Skeletal muscle cell (primary cell): ENCODE results near the gene CNTN3.

ENCODE experiments used
- DNase-seq: peaks from one replicate; pipeline ENCODE4 v3.0.0-alpha.2; 2010; ENCODE audit warnings: low read depth
- H3K4me3 ChIP-seq: 2 replicates; pipeline ENCODE4 v1.5.1; 2011; ENCODE audit warnings: low read depth, mild to moderate bottlenecking, control low read depth, low read length, moderate library complexity

Gene CNTN3

GRCh38 chr3:74614107-74614967, at the start of gene CNTN3:
TSS of gene CNTN3 (minus strand) at chr3:74614659. CDS start at chr3:74521112, 93,547 bp downstream.
- H3K4me3 ChIP-seq, result peak within 1 kb of the TSS; percentile 55
- DNase-seq, result no peak

- H3K4me3 ChIP-seq, result no peak overlapping the region
- DNase-seq, result no peak
Measured at GRCh38 chr3:74663178-74663577, 48.7 kb upstream of the CNTN3 start.

GRCh38 chr3:74661672-74662071, 47.2 kb upstream of the CNTN3 start:
- DNase-seq, result no peak
- no peak overlapping the region for H3K4me3 ChIP-seq

- no peak for DNase-seq
- no peak overlapping the region for H3K4me3 ChIP-seq
Measured at GRCh38 chr3:74651885-74652284, 37.4 kb upstream of the CNTN3 start.

GRCh38 chr3:74651292-74651691, 36.8 kb upstream of the CNTN3 start:
- DNase-seq, result no peak

GRCh38 chr3:74648107-74648506, 33.6 kb upstream of the CNTN3 start:
- no peak for DNase-seq
- H3K4me3 ChIP-seq, result no peak overlapping the region

More at GRCh38 chr3:74651292-74651691, 36.8 kb upstream of the CNTN3 start:
- no peak overlapping the region for H3K4me3 ChIP-seq

- DNase-seq, result no peak
- H3K4me3 ChIP-seq, result no peak overlapping the region
Measured at GRCh38 chr3:74646094-74646493, 31.6 kb upstream of the CNTN3 start.

- peak; percentile 63 for DNase-seq
Measured at GRCh38 chr3:74643636-74644035, 29.2 kb upstream of the CNTN3 start.

GRCh38 chr3:74642876-74643275, 28.4 kb upstream of the CNTN3 start:
- DNase-seq, result no peak
- H3K4me3 ChIP-seq, result no peak overlapping the region

More at GRCh38 chr3:74643636-74644035, 29.2 kb upstream of the CNTN3 start:
- no peak overlapping the region for H3K4me3 ChIP-seq

- no peak overlapping the region for H3K4me3 ChIP-seq
- no peak for DNase-seq
Measured at GRCh38 chr3:74640211-74640610, 25.8 kb upstream of the CNTN3 start.

- no peak for DNase-seq
Measured at GRCh38 chr3:74639681-74640080, 25.2 kb upstream of the CNTN3 start.

GRCh38 chr3:74636981-74637380, 22.5 kb upstream of the CNTN3 start:
- H3K4me3 ChIP-seq, result no peak overlapping the region
- DNase-seq, result no peak

More at GRCh38 chr3:74639681-74640080, 25.2 kb upstream of the CNTN3 start:
- no peak overlapping the region for H3K4me3 ChIP-seq

GRCh38 chr3:74633021-74633420, 18.6 kb upstream of the CNTN3 start:
- no peak for DNase-seq
- H3K4me3 ChIP-seq, result no peak overlapping the region

GRCh38 chr3:74631351-74632140, 17.1 kb upstream of the CNTN3 start:
- H3K4me3 ChIP-seq, result no peak overlapping the region
- DNase-seq, result no peak

GRCh38 chr3:74630602-74631001, 16.1 kb upstream of the CNTN3 start:
- DNase-seq, result no peak
- no peak overlapping the region for H3K4me3 ChIP-seq

- DNase-seq, result no peak
- H3K4me3 ChIP-seq, result no peak overlapping the region
Measured at GRCh38 chr3:74626011-74626410, 11.6 kb upstream of the CNTN3 start.

- peak; percentile 45 for DNase-seq
- H3K4me3 ChIP-seq, result no peak overlapping the region
Measured at GRCh38 chr3:74624301-74624700, 9.8 kb upstream of the CNTN3 start.

- no peak for DNase-seq
- H3K4me3 ChIP-seq, result no peak overlapping the region
Measured at GRCh38 chr3:74623261-74623836, 8.9 kb upstream of the CNTN3 start.

- no peak for DNase-seq
- no peak overlapping the region for H3K4me3 ChIP-seq
Measured at GRCh38 chr3:74621581-74621980, 7.1 kb upstream of the CNTN3 start.

- no peak overlapping the region for H3K4me3 ChIP-seq
- no peak for DNase-seq
Measured at GRCh38 chr3:74617776-74618175, 3.3 kb upstream of the CNTN3 start.
